ENCODE data around the gene HOXA13.
A peak's percentile ranks its signal among the peaks of the same experiment; 100 is the strongest.

Gene HOXA13

DNA sequence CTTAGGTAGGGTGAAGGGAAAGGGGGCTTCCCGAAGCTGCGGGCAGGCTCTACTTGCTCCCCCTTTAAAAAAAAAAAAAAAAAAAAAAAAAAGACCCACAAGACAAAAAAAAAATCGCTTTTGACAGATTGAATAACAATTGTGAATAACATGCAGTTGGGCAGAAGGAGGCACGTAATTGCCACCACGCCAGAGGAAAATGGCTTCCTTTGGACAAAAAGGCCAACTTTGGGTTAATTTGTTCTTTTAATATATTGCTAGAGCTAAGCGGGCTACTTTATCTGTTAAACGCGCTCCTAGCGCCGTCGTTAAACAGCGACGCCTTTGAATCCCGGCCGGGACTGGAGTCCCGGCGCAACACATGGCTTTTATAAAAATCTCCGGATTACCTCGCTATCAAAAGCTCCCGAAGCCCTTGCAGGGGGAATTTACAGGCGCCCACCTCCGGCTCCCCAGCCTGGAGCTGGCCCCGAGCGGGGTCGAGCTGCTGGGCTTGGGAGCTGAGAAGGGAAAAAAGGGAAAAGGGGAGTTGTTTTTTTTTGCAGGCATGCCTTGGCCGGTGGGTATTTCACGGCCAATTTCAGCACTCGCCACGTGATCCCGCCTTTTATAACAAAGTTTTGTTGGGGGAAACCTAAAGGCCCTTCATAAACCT lies 16.1 kb downstream of the HOXA13 start:
- peak overlapping the region; percentile 90 for H3K27ac ChIP-seq
- DNase-seq (ENCODE audit: low read depth, low spot score), result no peak

DNA sequence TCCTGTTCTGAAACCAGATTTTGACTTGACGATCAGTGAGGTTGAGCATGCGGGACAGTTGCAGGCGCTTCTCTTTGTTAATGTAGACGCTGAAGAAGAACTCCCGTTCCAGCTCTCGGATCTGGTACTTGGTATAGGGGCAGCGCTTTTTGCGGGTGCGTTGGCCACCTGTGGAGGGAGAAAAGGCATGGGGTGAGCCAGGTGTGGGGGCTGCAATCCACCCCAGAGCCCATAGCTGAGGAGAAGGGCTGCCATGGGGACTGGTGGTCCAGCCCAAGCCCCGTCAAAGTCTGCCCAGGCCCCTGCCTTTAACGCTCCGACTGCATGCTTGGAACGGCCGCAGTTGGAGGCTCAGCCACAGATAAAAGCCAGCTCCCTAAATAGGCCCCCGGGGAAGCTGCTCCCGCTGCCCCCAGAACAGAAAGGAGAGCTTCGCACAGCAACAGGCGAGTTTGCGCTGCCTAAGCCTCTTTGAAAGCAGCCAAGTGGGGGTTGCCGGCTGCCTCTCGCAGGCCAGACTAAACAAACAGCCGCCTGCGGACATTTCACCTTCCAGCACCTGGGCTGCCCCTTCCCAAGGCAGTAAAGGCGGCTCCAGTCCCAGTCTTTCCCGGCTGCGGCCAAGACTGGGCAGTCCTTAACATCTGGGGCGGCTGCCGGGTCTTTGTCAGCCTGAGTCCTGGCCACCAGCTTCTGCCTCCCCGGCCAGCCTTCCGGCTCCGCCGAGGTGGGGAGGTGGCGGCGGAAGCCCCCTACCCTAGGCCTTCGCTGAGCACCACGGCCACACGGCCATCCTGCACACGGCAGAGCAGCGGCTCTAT lies 16.8 kb downstream of the HOXA13 start:
- DNase-seq (ENCODE audit: low read depth, low spot score), result no peak
- H3K27ac ChIP-seq, result peak overlapping the region; percentile 90

DNA sequence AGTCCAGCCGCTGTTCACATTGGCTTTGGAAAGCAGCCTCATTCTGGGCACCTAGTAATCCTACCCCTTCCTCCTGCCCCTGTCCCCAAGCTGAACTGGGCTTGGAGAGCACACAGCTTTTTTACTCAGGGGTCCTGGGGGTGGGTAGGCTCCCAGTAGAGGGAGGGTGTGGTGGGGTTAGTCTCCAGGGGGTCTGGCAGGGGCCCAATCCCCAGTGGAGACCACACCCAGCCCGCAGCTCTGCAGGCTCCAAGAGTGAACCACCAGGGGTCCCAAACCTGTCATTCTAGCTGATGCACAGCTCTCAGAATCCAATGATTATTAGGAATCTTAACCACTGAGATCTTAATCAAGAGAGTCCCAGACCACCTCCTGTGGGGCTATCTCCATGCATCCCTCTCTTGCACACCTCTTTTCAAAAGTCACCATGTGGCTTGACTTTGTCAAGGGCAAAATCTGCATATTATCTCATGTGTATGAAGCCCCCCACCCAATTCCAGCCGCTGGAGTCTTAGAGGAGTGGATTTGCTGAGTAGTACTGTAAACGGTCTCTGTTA lies 17.5 kb downstream of the HOXA13 start:
- DNase-seq (ENCODE audit: low read depth, low spot score), result no peak
- H3K27ac ChIP-seq, result no peak overlapping the region

DNA sequence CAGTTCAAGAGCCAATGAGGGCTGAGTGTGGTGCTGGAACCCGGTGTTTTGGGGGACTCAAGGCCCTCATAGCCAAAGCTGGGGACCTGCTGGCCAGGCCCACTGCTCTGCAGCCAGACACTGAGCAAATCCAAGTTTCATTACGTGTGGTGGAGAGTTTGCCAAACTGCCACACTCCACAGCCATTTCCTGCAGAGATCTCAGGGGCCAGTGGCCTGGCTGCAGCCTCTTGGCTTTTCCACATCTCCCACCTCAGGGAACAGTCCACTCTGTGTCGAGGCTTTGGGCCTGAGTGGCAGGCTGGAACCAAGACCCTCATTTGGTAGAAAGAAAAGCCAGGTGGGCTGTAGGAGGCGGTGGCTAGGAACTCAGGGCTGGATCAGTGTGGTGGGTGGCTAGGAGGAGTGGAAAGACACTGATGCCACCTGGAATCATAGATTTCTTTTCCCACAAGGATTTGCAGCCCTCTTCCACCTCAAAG lies 18.1 kb downstream of the HOXA13 start:
- DNase-seq (ENCODE audit: low read depth, low spot score), result no peak
- H3K27ac ChIP-seq, result no peak overlapping the region

DNA sequence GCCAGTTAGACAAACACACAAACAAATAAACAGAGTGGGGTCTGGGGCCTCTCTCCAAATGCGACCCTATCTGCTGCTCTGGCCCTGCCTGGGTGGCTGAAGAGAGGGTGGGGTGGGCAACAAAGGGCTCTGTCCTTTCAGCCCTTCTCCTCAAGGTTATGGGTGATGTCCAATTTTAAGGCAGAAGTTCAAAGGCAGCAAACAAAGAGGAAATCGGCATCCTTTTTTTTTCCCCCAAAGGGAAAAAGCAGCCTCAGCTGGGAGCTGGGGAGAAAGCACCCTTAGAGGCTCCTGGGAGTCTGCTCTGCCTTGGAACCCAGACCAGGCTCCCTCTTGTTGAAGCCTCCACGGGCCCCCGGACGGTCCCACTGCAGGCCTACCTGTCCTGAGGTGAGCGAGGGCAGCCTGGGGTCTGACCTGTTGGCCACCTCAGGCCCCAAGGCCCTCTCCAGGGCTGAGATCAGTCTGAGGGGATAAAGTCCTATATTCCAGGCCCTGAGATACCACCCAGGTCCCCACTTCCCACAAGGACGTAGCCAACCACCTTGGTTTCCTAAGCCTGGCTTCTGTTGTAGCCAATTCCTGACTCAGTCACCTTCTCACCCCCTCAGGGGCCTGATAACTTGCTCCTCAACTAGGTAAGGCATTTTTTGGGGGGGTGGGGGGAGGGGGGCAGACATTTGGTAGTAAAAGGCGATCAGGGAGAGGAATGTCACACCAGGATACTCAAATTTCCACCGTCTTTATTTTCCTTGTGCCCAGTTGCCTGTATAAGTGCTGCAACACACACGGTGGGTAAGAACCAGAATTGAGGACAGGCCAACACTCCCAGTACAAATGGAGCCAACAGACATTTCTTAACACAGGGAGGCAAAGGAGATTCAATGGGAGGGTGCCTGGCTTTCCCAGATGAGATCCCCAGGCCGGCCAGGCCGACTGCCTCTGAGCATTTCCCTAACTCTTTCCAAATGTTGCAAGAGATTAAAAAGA lies 19.2 kb downstream of the HOXA13 start:
- peak overlapping the region; percentile 93 for H3K27ac ChIP-seq
- no peak for DNase-seq (ENCODE audit: low read depth, low spot score)

DNA sequence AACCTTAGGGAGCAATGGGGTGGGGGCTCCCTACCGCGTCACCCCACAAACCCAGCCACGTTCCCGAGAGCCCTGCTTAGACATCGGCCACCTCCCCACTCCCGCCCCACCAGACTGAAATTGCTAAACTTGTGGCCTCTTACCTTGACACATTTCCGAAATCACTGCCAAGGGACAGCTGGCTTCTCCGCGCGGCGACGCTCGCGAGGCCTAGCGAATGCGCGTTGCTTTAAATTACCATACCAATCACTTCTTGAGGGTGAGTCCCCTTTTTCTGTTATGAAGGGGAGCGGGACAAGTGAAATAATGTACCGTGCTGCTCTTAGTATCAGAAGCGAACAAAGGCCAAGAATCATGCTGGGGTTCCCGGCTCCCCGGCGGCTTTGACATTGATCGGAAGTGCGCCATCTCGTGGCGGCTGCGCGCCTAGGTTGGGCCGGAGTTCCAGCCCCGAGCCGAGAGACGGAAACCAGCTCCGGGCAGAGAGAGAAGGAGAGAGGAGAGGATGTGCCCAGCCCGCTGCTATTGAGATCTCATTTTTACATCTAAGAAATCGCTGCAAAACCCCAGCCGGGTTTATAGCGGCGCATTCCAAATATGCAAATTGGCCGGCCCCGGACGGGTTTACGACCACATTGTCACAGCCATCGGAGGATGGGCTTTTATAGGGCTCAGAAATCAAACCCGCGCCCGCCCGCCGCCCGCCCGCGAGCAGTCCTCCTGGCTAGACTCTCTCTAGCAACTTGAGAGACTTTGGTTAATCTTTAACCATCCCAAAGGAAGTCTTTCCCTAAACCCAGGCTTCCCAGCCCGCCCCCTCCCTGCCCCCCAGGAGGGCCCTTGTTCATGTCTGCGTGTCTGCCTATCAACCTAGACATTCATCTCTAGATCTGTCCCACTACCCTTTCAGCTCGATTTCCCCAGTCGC lies 20.1 kb downstream of the HOXA13 start:
- DNase-seq (ENCODE audit: low read depth, low spot score), result no peak
- H3K27ac ChIP-seq, result peak overlapping the region; percentile 93

DNA sequence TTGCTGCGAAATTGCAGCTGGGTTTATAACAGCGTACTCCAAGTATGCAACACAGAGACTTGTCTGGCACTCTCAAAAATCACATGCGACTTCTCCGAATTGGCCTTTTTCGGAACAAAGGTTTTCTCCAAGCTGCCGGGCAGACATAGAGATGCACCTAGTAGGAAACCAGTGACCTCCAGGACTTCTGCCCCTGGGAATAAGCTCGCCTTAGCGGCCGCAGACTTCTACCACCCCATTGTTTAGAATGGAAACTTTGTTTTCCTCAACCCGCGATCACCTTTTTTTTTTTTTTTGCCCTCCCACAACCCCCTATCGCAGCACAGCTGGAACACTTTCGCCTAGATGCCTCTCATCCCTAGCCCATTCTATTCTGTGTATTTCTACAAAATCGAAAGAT lies 20.9 kb downstream of the HOXA13 start:
- no peak for DNase-seq (ENCODE audit: low read depth, low spot score)
- H3K27ac ChIP-seq, result peak overlapping the region; percentile 93

DNA sequence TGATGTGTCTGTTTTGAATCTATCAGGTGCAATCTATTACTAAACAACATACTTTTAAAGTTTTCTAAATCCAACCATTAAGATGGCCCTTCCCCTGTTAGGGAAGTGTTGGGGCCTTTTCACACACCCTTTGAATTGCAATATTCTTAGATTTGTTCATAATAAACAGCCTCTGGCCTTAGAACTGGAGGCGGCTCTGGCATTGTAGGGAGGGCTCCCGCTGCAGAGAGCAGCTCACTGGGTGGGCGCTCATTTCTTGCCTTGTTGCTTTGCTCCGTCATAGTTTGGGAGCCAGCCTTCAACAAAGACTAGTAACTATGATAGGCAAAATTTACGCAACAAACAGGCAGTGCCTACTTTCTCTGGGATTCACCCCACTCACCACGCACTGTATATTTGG lies 21.5 kb downstream of the HOXA13 start:
- peak overlapping the region; percentile 93 for H3K27ac ChIP-seq
- DNase-seq (ENCODE audit: low read depth, low spot score), result no peak

DNA sequence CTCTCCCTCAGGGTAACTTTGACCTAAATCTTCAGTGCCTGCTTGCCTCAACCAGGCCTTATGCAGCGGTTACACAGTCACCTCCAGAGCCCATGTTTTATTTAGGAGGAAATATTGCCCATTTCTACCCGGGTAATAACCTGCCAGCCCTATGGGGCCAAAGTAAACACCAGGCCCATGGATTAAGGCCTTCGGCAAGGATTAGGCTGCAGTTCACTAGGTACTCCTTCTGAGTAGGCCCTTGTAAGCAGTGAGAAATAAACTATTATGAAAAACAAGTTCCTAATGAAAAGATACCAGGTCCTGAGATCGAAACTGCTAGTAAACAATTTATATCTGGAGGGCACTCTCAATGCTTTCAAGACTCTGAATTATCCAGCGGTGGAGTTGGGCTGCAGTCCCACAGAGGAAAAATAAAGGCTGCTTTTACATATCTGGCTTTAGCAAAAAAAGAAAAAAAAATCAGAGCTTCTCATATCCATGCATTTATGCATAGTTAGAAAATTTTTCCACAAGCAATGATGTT lies 22.0 kb downstream of the HOXA13 start:
- no peak for DNase-seq (ENCODE audit: low read depth, low spot score)
- peak overlapping the region; percentile 93 for H3K27ac ChIP-seq

DNA sequence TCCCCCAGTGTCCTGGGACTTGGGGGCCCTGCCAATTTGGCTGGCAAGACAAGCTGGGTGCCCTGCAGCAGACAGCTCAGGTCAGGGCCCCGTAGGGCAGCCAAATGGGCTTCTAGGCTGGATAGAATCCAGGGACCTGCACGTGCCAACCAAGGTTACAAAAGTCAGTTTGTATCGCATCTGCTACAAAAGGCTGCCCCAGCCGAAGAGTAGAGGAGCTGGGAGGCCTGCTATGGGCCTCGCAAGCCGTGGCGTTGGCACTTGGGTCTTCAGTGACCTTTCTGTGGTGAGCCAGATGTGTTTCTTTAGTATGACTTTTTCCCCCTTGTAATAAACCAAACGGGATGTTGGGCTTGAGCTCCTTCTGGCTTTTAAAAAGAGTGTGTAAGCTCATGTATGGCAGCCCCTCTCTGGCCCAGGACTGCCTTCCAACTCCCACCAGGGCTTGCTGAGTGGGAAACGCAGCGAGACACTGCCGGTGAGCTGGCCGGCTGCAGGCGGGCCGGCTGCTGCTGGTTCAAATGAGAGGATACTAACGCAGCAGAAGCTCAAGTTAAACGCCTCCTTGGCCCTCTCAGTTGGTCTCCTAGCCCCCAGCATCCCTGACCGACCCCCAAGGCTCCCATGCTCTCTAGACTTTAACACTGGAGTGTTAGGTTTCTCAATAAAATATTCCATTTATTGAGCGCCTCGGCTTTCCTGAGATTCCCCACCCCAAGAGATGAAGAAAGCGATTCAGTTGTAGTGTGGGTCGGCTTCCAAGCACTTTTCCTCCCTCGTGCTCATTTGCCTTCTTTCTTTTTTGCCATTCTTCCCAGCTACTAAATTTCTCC lies 22.7 kb downstream of the HOXA13 start:
- no peak for DNase-seq (ENCODE audit: low read depth, low spot score)
- peak overlapping the region; percentile 93 for H3K27ac ChIP-seq

DNA sequence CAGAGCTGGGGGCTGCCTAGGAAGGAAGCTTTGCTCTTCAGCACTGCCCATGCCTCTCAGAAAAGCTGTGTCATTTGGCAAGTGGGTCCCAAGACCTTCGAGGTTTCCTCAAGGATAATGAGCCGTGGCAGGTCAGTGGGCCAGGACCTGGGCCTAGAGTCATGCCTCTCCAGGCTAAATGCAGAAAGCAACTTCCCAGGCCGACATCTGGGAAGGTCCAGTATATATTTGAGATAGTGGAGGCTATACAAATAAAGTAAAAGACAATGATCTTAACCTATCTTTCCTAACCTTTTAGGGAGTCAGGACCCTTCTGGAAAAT lies 23.4 kb downstream of the HOXA13 start:
- no peak for DNase-seq (ENCODE audit: low read depth, low spot score)
- peak overlapping the region; percentile 93 for H3K27ac ChIP-seq

DNA sequence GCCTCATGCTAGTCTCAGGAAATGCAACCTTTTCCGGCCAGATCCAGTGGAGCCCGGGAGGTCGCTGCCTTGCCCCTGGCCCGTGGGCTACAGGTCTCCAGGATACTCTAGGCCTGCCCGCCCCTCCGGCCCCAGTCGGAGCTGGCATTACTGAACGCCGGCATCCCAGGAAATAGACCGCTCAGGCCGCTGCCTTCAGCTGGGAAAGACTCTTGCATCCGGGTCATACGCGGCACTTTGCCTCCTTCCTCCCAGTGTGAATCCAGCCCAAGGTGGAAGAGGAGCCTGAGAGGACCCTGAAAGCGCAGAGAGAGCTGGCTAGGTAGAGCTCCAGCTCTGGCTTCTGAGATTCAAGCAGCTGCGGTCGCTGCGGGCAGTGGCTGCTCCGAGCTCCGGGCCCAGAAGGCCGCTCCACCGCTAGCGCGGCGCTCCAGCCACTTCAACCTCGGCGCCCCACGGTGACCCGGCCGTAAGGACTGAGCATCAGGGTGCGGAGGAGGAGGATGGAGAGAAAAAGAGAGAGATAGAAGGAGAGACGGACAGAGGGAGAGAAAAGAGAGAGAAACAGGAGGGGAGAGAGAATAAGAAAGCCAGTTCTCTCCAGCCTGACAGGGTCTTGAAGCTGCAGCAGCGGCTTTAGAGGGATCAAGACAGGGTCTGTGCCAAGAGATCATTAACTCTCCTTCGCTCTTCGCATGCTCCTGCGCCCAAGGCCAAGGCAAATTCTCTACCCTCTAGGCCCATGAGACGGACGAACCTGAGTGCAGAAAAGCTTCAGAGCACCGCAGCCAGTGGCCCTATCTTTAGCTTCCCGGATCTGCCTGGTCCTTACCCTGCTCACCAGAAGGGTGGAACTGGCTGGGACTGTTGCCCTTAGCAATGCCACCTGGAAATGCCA lies 24.0 kb downstream of the HOXA13 start:
- DNase-seq (ENCODE audit: low read depth, low spot score), result no peak
- peak overlapping the region; percentile 93 for H3K27ac ChIP-seq

DNA sequence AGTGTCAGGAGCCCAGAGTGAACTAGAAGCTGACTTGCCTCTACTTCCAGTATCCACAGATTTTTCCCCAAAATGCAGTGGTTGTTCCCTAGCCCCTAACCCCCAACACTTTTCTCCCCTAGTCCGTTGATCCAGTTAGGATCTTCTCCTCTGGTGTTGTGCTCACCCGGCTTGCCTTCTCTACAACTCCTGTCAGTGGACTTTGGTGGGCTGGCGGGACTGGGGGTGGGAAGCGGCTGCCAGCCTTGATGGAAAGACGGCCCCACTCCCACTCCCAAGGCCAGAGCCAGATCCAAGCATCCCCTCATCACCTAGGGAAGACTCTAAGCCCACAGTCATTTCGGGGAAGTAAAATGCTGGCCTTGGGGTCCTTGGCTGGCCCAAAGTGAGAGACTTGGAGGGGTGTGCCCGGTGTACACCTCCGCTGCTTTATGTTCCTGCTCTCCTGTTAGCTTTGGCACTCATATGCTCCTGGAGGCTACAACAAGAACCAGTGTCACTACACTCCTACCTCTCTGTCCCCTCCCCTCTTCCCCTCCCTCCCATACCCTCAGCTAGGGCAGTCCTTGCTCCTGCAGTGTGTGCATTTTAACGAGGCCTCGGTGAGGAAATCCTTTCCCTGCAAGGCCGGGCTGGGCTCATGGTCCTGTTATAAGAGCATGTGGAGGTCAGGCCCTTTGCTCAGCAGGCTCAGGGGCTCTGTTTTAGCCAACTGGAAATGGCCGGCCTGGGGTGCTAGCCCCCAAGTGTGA lies 24.8 kb downstream of the HOXA13 start:
- peak; percentile 67 for DNase-seq (ENCODE audit: low read depth, low spot score)
- peak overlapping the region; percentile 93 for H3K27ac ChIP-seq

DNA sequence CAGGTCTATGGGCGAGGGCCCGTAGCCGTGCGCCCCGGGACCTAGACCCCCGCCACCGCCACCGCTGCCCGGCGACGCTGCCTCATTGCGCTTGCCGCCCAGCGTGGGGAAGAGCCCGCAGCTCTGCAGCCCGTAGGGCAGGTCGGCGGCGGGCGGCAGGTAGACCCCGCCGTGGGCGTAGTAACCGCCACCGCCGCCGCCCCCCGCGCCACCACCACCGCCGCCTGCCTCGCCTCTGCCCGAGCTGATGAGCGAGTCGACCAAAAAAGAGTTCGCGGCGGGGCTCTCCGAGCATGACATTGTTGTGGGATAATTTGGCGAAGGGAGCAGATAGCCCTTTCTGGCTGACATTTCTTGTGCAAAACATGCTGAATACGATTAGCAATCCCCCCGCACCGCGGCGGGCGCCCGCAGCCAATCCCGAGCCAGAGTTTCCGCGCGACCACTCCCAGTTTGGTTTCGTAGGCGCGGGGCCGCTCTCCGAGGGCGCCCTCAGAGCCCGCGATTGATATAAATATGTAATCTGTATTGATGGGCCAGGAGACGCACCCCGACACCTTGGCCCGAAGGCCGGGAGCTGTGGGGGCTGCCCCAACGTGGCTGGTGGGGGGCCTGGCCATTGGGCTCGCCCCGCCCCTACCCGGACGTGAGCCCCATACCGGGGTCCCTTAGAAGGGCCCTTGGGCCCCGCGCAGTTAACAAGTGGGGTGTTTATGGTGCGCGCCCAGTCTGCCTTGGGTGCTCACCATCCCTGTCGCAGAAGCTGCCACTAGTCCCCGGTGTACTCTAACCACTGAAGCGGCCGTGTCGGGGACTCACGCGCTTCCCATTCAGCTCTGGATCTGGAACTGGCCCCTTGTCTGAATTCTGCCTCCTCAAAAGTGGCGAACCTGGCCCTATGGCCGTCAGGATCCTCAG lies 25.7 kb downstream of the HOXA13 start, which contains the start of gene HOXA10:
TSS of gene HOXA10 (minus strand) at position 365 of the 918 bp plus-strand sequence. CDS start at position 351, 14 bp downstream.
- no peak for DNase-seq (ENCODE audit: low read depth, low spot score)
- H3K27ac ChIP-seq, result peak within 1 kb of the TSS; percentile 93

DNA sequence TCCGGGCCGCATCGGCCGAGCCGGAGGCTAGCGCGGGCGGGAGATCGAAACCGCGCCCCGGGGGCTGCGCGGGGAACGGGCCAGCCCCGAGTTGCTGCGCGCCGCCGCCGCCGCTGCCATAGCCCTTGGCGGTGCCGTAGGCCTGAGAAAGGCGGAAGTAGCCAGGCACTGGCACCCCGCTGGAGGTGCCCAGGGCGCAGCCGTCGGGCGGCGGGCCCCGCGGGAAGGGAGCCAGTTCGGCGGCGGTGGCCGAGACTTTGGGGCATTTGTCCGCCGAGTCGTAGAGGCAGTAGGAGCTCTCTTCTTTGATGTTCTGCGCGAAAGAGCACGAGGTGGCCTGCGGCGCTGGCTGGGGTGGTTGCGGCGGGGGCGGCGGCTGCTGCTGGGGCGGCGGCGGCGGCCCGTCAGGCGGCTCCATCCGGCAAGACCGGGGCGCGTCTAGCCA lies 26.4 kb downstream of the HOXA13 start:
- H3K27ac ChIP-seq, result peak overlapping the region; percentile 93
- DNase-seq (ENCODE audit: low read depth, low spot score), result no peak

Data from epithelial cell of prostate (primary cell).